Measurements from ENCODE around the gene ADAM8.
"Not testable (repeated sequence)": the region's sequence is repeated elsewhere in the genome, so short reads cannot be mapped to it uniquely, and the experiment has no call there.

The ADAM8 gene

GRCh38 chr10:133248334-133248715 is 28.3 kb downstream of the ADAM8 start:
- no peak for DNase-seq

GRCh38 chr10:133247681-133248333 is 28.9 kb downstream of the ADAM8 start:
- DNase-seq, result no peak

GRCh38 chr10:133246236-133246626 is 30.4 kb downstream of the ADAM8 start:
- DNase-seq, result no peak

GRCh38 chr10:133245439-133246235 is 31.0 kb downstream of the ADAM8 start:
- DNase-seq, result peak; percentile 80

GRCh38 chr10:133243593-133243992 is 33.1 kb downstream of the ADAM8 start:
- no peak for DNase-seq

- DNase-seq, result no peak
Measured at GRCh38 chr10:133242611-133243356, 33.9 kb downstream of the ADAM8 start.

- DNase-seq, result no peak
Measured at GRCh38 chr10:133241501-133242205, 35.0 kb downstream of the ADAM8 start.

- no peak for DNase-seq
Measured at GRCh38 chr10:133239990-133240389, 36.7 kb downstream of the ADAM8 start.

- no peak for DNase-seq
Measured at GRCh38 chr10:133238466-133238804, 38.2 kb downstream of the ADAM8 start.

GRCh38 chr10:133237588-133238465 is 38.8 kb downstream of the ADAM8 start, which contains the start of gene VENTX:
Gene VENTX (plus strand): TSS chr10:133237855. CDS start chr10:133237915, 60 bp downstream.
- DNase-seq, result peak; percentile 73

- no peak for DNase-seq
Measured at GRCh38 chr10:133237241-133237587, 39.5 kb downstream of the ADAM8 start.

- DNase-seq, result no peak
Measured at GRCh38 chr10:133236401-133237240, 40.0 kb downstream of the ADAM8 start.

GRCh38 chr10:133235932-133236331 is 40.7 kb downstream of the ADAM8 start:
- DNase-seq, result no peak

GRCh38 chr10:133235265-133235855 is 41.3 kb downstream of the ADAM8 start:
- DNase-seq, result no peak

- not testable (repeated sequence) for DNase-seq
Measured at GRCh38 chr10:133234796-133235195, 41.9 kb downstream of the ADAM8 start.

- no peak for DNase-seq
Measured at GRCh38 chr10:133231946-133232574, 44.6 kb downstream of the ADAM8 start.

GRCh38 chr10:133231244-133231945 is 45.3 kb downstream of the ADAM8 start:
- no peak for DNase-seq

- DNase-seq, result no peak
Measured at GRCh38 chr10:133230387-133231195, 46.1 kb downstream of the ADAM8 start.

GRCh38 chr10:133230044-133230361 is 46.7 kb downstream of the ADAM8 start, which contains the start of gene UTF1:
Gene UTF1 (plus strand): TSS chr10:133230217. CDS start chr10:133230289, 72 bp downstream.
- no peak for DNase-seq

Data from islet precursor cell (in vitro differentiated cells).